ENCODE data around the gene IER5L. TPM values are rescaled to one million over a fixed set of nuclear protein-coding genes. Genes with fewer than 3 reads are reported as not detected.

IER5L gene
- polyA plus RNA-seq, 1 of the 3 experiments (the other 2 are of a cell fraction) = 16.2 TPM

DNA sequence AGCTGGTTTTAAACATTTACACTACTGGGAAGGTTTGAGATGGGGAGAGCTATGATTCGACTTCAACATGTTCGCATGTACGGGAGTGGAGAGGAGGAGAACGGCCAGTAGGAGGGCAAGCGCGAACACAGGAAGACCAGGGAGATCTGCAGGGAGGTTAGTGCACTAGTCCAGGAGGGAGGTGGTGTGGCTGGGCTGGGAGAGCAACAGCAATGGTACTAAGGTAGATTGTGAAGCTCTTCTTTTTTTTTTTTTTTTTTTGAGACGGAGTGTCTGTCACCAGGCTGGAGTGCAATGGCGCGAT lies 16.6 kb downstream of the IER5L start:
- POLR2A ChIA-PET = no interaction called here
- no peaks in the 10 kb centered on the region for H3K9me3 ChIP-seq
- H3K27me3 ChIP-seq (ENCODE audit: insufficient read depth) = no peaks in the 10 kb centered on the region
- no peak for DNase-seq
- H3K27ac ChIP-seq (ENCODE audit: low read depth in 2 of 2, low read length in 1 of 2) = no peak overlapping the region
- WGBS (ENCODE audit: low lambda C conversion rate) = 93% methylated on average over 9 of the region's 9 CpGs
- H2AFZ ChIP-seq (ENCODE audit: low read depth) = no peak overlapping the region
- CTCF ChIA-PET = interaction anchor here (0.9 to 1.8 kb wide), 5 partner anchors 8 to 463 kb away, joined by 3 to 5 read pairs (median 3); no protein-coding TSS in a partner anchor
- peaks cover 0 to 1% of the 10 kb centered on the region in 2 experiments; a peak in 2 of 4 replicates for H3K4me1 ChIP-seq (ENCODE audit: control insufficient read depth in 1 of 2, insufficient read depth in 2 of 2, low read depth in 1 of 2, low read length in 1 of 2)
- no peaks in the 10 kb centered on the region for H4K20me1 ChIP-seq (ENCODE audit: insufficient read depth)
- TF ChIP-seq, protein P1, sequence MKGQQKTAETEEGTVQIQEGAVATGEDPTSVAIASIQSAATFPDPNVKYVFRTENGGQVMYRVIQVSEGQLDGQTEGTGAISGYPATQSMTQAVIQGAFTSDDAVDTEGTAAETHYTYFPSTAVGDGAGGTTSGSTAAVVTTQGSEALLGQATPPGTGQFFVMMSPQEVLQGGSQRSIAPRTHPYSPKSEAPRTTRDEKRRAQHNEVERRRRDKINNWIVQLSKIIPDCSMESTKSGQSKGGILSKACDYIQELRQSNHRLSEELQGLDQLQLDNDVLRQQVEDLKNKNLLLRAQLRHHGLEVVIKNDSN (IDR thresholded peaks at IDR 0.05; ENCODE audit: borderline replicate concordance, low read depth) = no peak
- no peak for TF ChIP-seq GATA2 (CRISPR knock-in tag; IDR thresholded peaks at IDR 0.05)
- TF ChIP-seq, protein P2, sequence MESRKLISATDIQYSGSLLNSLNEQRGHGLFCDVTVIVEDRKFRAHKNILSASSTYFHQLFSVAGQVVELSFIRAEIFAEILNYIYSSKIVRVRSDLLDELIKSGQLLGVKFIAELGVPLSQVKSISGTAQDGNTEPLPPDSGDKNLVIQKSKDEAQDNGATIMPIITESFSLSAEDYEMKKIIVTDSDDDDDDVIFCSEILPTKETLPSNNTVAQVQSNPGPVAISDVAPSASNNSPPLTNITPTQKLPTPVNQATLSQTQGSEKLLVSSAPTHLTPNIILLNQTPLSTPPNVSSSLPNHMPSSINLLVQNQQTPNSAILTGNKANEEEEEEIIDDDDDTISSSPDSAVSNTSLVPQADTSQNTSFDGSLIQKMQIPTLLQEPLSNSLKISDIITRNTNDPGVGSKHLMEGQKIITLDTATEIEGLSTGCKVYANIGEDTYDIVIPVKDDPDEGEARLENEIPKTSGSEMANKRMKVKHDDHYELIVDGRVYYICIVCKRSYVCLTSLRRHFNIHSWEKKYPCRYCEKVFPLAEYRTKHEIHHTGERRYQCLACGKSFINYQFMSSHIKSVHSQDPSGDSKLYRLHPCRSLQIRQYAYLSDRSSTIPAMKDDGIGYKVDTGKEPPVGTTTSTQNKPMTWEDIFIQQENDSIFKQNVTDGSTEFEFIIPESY (IDR thresholded peaks at IDR 0.05; ENCODE audit: borderline replicate concordance, low read depth) = no peak
- TF ChIP-seq, protein P3, sequence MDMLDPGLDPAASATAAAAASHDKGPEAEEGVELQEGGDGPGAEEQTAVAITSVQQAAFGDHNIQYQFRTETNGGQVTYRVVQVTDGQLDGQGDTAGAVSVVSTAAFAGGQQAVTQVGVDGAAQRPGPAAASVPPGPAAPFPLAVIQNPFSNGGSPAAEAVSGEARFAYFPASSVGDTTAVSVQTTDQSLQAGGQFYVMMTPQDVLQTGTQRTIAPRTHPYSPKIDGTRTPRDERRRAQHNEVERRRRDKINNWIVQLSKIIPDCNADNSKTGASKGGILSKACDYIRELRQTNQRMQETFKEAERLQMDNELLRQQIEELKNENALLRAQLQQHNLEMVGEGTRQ (IDR thresholded peaks at IDR 0.05; ENCODE audit: borderline replicate concordance, low read depth, low read length) = no peak
- TF ChIP-seq FOXJ3 (CRISPR knock-in tag; IDR thresholded peaks at IDR 0.05) = no peak
- TF ChIP-seq YY1 (IDR thresholded peaks at IDR 0.05; ENCODE audit: low read depth) = no peak
- TF ChIP-seq, protein P4, sequence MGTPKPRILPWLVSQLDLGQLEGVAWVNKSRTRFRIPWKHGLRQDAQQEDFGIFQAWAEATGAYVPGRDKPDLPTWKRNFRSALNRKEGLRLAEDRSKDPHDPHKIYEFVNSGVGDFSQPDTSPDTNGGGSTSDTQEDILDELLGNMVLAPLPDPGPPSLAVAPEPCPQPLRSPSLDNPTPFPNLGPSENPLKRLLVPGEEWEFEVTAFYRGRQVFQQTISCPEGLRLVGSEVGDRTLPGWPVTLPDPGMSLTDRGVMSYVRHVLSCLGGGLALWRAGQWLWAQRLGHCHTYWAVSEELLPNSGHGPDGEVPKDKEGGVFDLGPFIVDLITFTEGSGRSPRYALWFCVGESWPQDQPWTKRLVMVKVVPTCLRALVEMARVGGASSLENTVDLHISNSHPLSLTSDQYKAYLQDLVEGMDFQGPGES (IDR thresholded peaks at IDR 0.05; ENCODE audit: low read depth, low read length) = no peak
- TF ChIP-seq RAD21 (IDR thresholded peaks at IDR 0.05; ENCODE audit: low read length) = no peak
- no peak for TF ChIP-seq GABPA (IDR thresholded peaks at IDR 0.05; ENCODE audit: low read depth)
- no peak for TF ChIP-seq FOXM1 (IDR thresholded peaks at IDR 0.05; ENCODE audit: low read depth)
- TF ChIP-seq, protein P5, sequence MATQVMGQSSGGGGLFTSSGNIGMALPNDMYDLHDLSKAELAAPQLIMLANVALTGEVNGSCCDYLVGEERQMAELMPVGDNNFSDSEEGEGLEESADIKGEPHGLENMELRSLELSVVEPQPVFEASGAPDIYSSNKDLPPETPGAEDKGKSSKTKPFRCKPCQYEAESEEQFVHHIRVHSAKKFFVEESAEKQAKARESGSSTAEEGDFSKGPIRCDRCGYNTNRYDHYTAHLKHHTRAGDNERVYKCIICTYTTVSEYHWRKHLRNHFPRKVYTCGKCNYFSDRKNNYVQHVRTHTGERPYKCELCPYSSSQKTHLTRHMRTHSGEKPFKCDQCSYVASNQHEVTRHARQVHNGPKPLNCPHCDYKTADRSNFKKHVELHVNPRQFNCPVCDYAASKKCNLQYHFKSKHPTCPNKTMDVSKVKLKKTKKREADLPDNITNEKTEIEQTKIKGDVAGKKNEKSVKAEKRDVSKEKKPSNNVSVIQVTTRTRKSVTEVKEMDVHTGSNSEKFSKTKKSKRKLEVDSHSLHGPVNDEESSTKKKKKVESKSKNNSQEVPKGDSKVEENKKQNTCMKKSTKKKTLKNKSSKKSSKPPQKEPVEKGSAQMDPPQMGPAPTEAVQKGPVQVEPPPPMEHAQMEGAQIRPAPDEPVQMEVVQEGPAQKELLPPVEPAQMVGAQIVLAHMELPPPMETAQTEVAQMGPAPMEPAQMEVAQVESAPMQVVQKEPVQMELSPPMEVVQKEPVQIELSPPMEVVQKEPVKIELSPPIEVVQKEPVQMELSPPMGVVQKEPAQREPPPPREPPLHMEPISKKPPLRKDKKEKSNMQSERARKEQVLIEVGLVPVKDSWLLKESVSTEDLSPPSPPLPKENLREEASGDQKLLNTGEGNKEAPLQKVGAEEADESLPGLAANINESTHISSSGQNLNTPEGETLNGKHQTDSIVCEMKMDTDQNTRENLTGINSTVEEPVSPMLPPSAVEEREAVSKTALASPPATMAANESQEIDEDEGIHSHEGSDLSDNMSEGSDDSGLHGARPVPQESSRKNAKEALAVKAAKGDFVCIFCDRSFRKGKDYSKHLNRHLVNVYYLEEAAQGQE (IDR thresholded peaks at IDR 0.05; ENCODE audit: low read depth, low read length) = no peak
- H3K79me2 ChIP-seq (ENCODE audit: insufficient read depth) = no peaks in the 10 kb centered on the region
- no peak overlapping the region for H3K9ac ChIP-seq
- H3K4me2 ChIP-seq = no peak overlapping the region
- no peaks in the 10 kb centered on the region for H3K36me3 ChIP-seq (replicated peaks in 1 of 2; ENCODE audit: control insufficient read depth in 1 of 2, insufficient read depth in 2 of 2, low read length in 1 of 2)
- H3K4me3 ChIP-seq (ENCODE audit: low read depth in 2 of 2, low read length in 1 of 2) = no peak overlapping the region
- H3F3A ChIP-seq (replicated peaks; ENCODE audit: insufficient read depth) = peaks cover 4% of the 10 kb centered on the region
- H3K9me2 ChIP-seq = no peaks in the 10 kb centered on the region

All from SK-N-SH (cell line).